H1 (cell line): ENCODE data around the gene CTDNEP1. TPM values are rescaled to one million over a fixed set of nuclear protein-coding genes. Genes with fewer than 3 reads are reported as not detected.

Source experiments
- CTCF ChIA-PET: fragments of 300-600 bp; sonication (Branson Sonifier 250); formaldehyde crosslinking; loops from one replicate; lab custom pipeline; 2021; ENCODE audit not compliant: partially characterized antibody; lab: Charles Lee
- POLR2A ChIA-PET: fragments of 300-600 bp; sonication (Branson Sonifier 250); formaldehyde crosslinking; loops from one replicate; lab custom pipeline; 2021; ENCODE audit warnings: inconsistent platforms; ENCODE audit not compliant: partially characterized antibody; lab: Charles Lee
- DNase-seq, 2 experiments: peaks; one replicate each; pipeline versions ENCODE4 v3.0.0 to v3.0.0-alpha.2; 2010 to 2022; ENCODE audit warnings: low spot score in 2 of 2, low read depth in 1 of 2, mixed read lengths in 1 of 2
- FAIRE-seq: peaks from 2 replicates; lab custom pipeline; 2011; peaks lifted over from hg19 to GRCh38; lab: Jason Lieb, UNC
- H2AFZ ChIP-seq: 2 replicates; pipeline ENCODE4 v1.8.1; 2012; ENCODE audit warnings: low read length, inconsistent platforms
- H2AK5ac ChIP-seq: 2 replicates; pipeline ENCODE4 v1.6.1; 2013; ENCODE audit warnings: low read depth, low read length
- H2BK120ac ChIP-seq: replicated peaks from 2 replicates; pipeline ENCODE3; 2013; ENCODE audit warnings: low read depth, low read length, inconsistent platforms
- H2BK12ac ChIP-seq: 2 replicates; pipeline ENCODE4 v1.6.1; 2013; ENCODE audit warnings: low read depth, low read length
- H2BK15ac ChIP-seq: 2 replicates; pipeline ENCODE4 v1.6.1; 2013; ENCODE audit warnings: low read length
- H2BK20ac ChIP-seq: 2 replicates; pipeline ENCODE4 v1.6.1; 2013; ENCODE audit warnings: low read length
- H2BK5ac ChIP-seq: 2 replicates; pipeline ENCODE4 v1.6.1; 2013; ENCODE audit warnings: low read depth, low read length
- H3K14ac ChIP-seq: 2 replicates; pipeline ENCODE4 v1.6.1; 2013; ENCODE audit warnings: inconsistent platforms; ENCODE audit not compliant: insufficient read length
- H3K18ac ChIP-seq: 2 replicates; pipeline ENCODE4 v1.6.1; 2013; ENCODE audit warnings: low read length; ENCODE audit errors: extremely low read depth
- H3K23ac ChIP-seq: 2 replicates; pipeline ENCODE4 v1.6.1; 2013; ENCODE audit warnings: inconsistent platforms; ENCODE audit not compliant: insufficient read length
- H3K23me2 ChIP-seq: 2 replicates; pipeline ENCODE4 v1.6.1; 2013; ENCODE audit warnings: low read depth, low read length
- H3K27ac ChIP-seq: 2 replicates; pipeline ENCODE4 v1.6.1; 2011; ENCODE audit warnings: low read depth, low read length, inconsistent platforms
- H3K27me3 ChIP-seq, 4 experiments: replicated peaks in 1 of 4; 1 replicate in 1 of 4; 2 replicates in 3 of 4; pipeline versions ENCODE4 v1.6.1 to v1.8.1; 2011 to 2013; ENCODE audit warnings: low read length in 3 of 4, mild to moderate bottlenecking in 3 of 4, inconsistent platforms in 2 of 4, mixed read lengths in 2 of 4, moderate library complexity in 1 of 4; ENCODE audit not compliant: control insufficient read depth in 3 of 4, insufficient read depth in 3 of 4; ENCODE audit errors: extremely low read depth in 1 of 4
- H3K36me3 ChIP-seq, 4 experiments: 2 replicates each; pipeline versions ENCODE4 v1.6.1 to v1.8.1; 2011 to 2013; ENCODE audit warnings: mild to moderate bottlenecking in 4 of 4, low read length in 3 of 4, moderate library complexity in 2 of 4, control low read depth in 1 of 4, inconsistent platforms in 1 of 4; ENCODE audit not compliant: insufficient read depth in 4 of 4, control insufficient read depth in 2 of 4
- H3K4ac ChIP-seq: replicated peaks from 2 replicates; pipeline ENCODE3; 2013; ENCODE audit warnings: low read length, low read depth, mixed read lengths, inconsistent platforms; ENCODE audit not compliant: insufficient read length
- H3K4me1 ChIP-seq, 4 experiments: replicated peaks in 1 of 4; 1 replicate in 1 of 4; 2 replicates in 3 of 4; pipeline versions ENCODE4 v1.6.1 to v1.8.1; 2011 to 2013; ENCODE audit warnings: low read length in 3 of 4, inconsistent platforms in 2 of 4, mixed read lengths in 1 of 4; ENCODE audit not compliant: insufficient read depth in 4 of 4, control insufficient read depth in 3 of 4
- H3K4me2 ChIP-seq, 2 experiments: 2 replicates each; pipeline versions ENCODE4 v1.6.1 to v1.8.1; 2011 to 2013; ENCODE audit warnings: low read depth in 2 of 2, low read length in 2 of 2, control low read depth in 1 of 2, inconsistent platforms in 1 of 2, mild to moderate bottlenecking in 1 of 2; ENCODE audit not compliant: insufficient read depth in 1 of 2
- H3K4me3 ChIP-seq, 4 experiments: fragments of 200-600, 300-600 bp in 1 of 4; sonication (generic), shearing (Covaris generic), sonication (Bioruptor Twin) in 1 of 4; 2 replicates each; pipeline versions ENCODE4 v1.5.1 to v1.8.1; 2011 to 2016; ENCODE audit warnings: low read length in 4 of 4, low read depth in 3 of 4, control low read depth in 2 of 4, inconsistent platforms in 2 of 4, mild to moderate bottlenecking in 2 of 4, mixed read lengths in 1 of 4, moderate library complexity in 1 of 4; ENCODE audit not compliant: insufficient read depth in 2 of 4; ENCODE audit errors: extremely low read depth in 1 of 4
- H3K56ac ChIP-seq: replicated peaks from 2 replicates; pipeline ENCODE3; 2013; ENCODE audit warnings: low read depth, mild to moderate bottlenecking, mixed read lengths, low read length, inconsistent platforms; ENCODE audit not compliant: insufficient read length
- H3K79me1 ChIP-seq: 2 replicates; pipeline ENCODE4 v1.6.1; 2013; ENCODE audit warnings: low read depth, low read length, control low read depth
- H3K79me2 ChIP-seq, 2 experiments: 2 replicates each; pipeline versions ENCODE4 v1.6.1 to v1.8.1; 2012 to 2013; ENCODE audit warnings: low read length in 2 of 2, mild to moderate bottlenecking in 2 of 2, inconsistent platforms in 1 of 2; ENCODE audit not compliant: insufficient read depth in 2 of 2, control insufficient read depth in 1 of 2
- H3K9ac ChIP-seq, 4 experiments: replicated peaks in 1 of 4; 1 replicate in 1 of 4; 2 replicates in 3 of 4; pipeline versions ENCODE4 v1.6.1 to v1.8.1; 2011 to 2013; ENCODE audit warnings: low read depth in 3 of 4, low read length in 3 of 4, control low read depth in 2 of 4, mild to moderate bottlenecking in 2 of 4, moderate library complexity in 2 of 4, inconsistent platforms in 1 of 4; ENCODE audit errors: extremely low read depth in 1 of 4
- H3K9me3 ChIP-seq, 2 experiments: 2 replicates each; pipeline versions ENCODE4 v1.6.1 to v1.8.1; 2012 to 2013; ENCODE audit warnings: mild to moderate bottlenecking in 2 of 2, moderate library complexity in 2 of 2, control low read depth in 1 of 2, inconsistent platforms in 1 of 2, low read depth in 1 of 2, low read length in 1 of 2, mixed read lengths in 1 of 2; ENCODE audit not compliant: insufficient read depth in 2 of 2
- H4K20me1 ChIP-seq, 2 experiments: replicated peaks in 1 of 2; 2 replicates each; pipeline versions ENCODE3 to v1.8.1; 2011 to 2013; ENCODE audit warnings: inconsistent platforms in 2 of 2, low read length in 2 of 2, mild to moderate bottlenecking in 1 of 2; ENCODE audit not compliant: insufficient read depth in 2 of 2, control insufficient read depth in 1 of 2
- H4K5ac ChIP-seq: 2 replicates; pipeline ENCODE4 v1.6.1; 2013; ENCODE audit warnings: low read length, low read depth, mixed read lengths, inconsistent platforms; ENCODE audit not compliant: insufficient read length
- H4K8ac ChIP-seq: 2 replicates; pipeline ENCODE4 v1.8.0; 2013; ENCODE audit warnings: mild to moderate bottlenecking, moderate library complexity, low read length, inconsistent platforms; ENCODE audit not compliant: insufficient read depth; ENCODE audit errors: extremely low read depth
- H4K91ac ChIP-seq: replicated peaks from 2 replicates; pipeline ENCODE3; 2013; ENCODE audit warnings: low read length, mixed read lengths, inconsistent platforms; ENCODE audit not compliant: insufficient read length
- CHD2 ChIP-seq: IDR thresholded peaks from 2 replicates; pipeline ENCODE4 v1.6.1; 2012; ENCODE audit warnings: low read length, improper control_type of control experiment
- POLR2AphosphoS5 ChIP-seq: IDR thresholded peaks from 2 replicates; pipeline ENCODE4 v1.6.1; 2011; ENCODE audit warnings: low read depth, low read length
- WGBS, 2 experiments: shearing (Covaris generic) in 1 of 2; methylation state at CpG; one replicate each; pipeline versions ENCODE4 v1.1.6 to v1.1.7; 2013 to 2015; ENCODE audit warnings: low lambda C conversion rate in 2 of 2, mixed read lengths in 2 of 2, inconsistent platforms in 1 of 2, low coverage in 1 of 2, missing lambda C conversion rate in 1 of 2; ENCODE audit not compliant: insufficient replicate concordance in 2 of 2, insufficient coverage in 1 of 2, insufficient read length in 1 of 2; ENCODE audit errors: extremely low coverage in 1 of 2, missing lambda C conversion rate in 1 of 2; 5-methylcytosine and 5-hydroxymethylcytosine counted together
- polyA plus RNA-seq, 7 experiments: library from polyadenylated mRNA; depleted of rRNA in 3 of 7; stranded (reverse) in 5 of 7; unstranded in 2 of 7; fragments of >200 nt in 5 of 7; fragments of 200-250 nt in 2 of 7; gene quantifications; 1 replicate in 5 of 7; 2 replicates in 1 of 7; 4 replicates in 1 of 7; pipeline versions ENCODE4 v1.2.1 to v1.2.3, GENCODE V29; 2011 to 2013; ENCODE audit warnings: missing spikeins in 2 of 7, mixed read lengths in 2 of 7
- total RNA-seq: library from RNA; stranded (reverse); fragmentation: NEBNext Ultra II Directional; extraction: Animal tissue kit (Norgen Biotek cat#: 25700); gene quantifications from 2 replicates; pipeline ENCODE4 v1.2.1, GENCODE V29; 2021

The CTDNEP1 gene
- total and polyA plus RNA-seq, 2 of the 8 experiments (the other 6 are each of a cell fraction or from before 2014, with no cell fraction given) = 114 to 123 TPM

- Histone ChIP-seq H2BK5ac (peak overlapping the region; percentile 98), H2BK20ac (no peak overlapping the region), H4K8ac (peak overlapping the region; percentile 71; the same call in 1 of the 2 replicates), H3K4me1 (peaks cover 4 to 15% (median 6%) of the 10 kb centered on the region in 4 experiments; a peak in 6 of 7 replicates), H3K27ac (peak overlapping the region; percentile 39; the same call in 1 of the 2 replicates), H2AK5ac (peak overlapping the region; percentile 66; the same call in 1 of the 2 replicates), H2BK15ac (peak overlapping the region; percentile 18; the same call in 1 of the 2 replicates), H3K36me3 (peaks cover 2 to 33% (median 16%) of the 10 kb centered on the region in 4 experiments; a peak in 7 of 8 replicates), H3K27me3 (no peaks in the 10 kb centered on the region), H3K23me2 (peaks cover 13% of the 10 kb centered on the region), H3K79me1 (peaks cover 9% of the 10 kb centered on the region), H4K20me1 (peaks cover 6 to 11% of the 10 kb centered on the region in 2 experiments), H3K14ac (no peak overlapping the region), H4K91ac (no peak overlapping the region), H3K9me3 (no peaks in the 10 kb centered on the region), H2BK12ac (peak overlapping the region; percentile 92; the same call in 1 of the 2 replicates), H3K79me2 (peaks cover 0 to 31% of the 10 kb centered on the region in 2 experiments; a peak in 2 of 4 replicates), H3K4me3 (peak overlapping the region; percentile 93 to 98 (median 96)), H3K18ac (no peak overlapping the region; the same call in 1 of the 2 replicates), H4K5ac (no peak overlapping the region), H2BK120ac (no peak overlapping the region), H3K4me2 (peak overlapping the region; percentile 91 to 97), H2AFZ (no peak overlapping the region), H3K23ac (no peak overlapping the region), H3K9ac (peak overlapping the region in 3 of 4 experiments; percentile 80 to 98 (median 94); a peak in 5 of 7 replicates), H3K4ac (no peak overlapping the region), H3K56ac (no peak overlapping the region)
- TF ChIP-seq POLR2AphosphoS5 (peak; percentile 63), CHD2 (no peak)
- ChIA-PET POLR2A (interaction anchor here (1.0 to 13.7 kb wide), 14 partner anchors 10 to 301 kb away, joined by 3 to 161 read pairs (median 14); partner anchors contain the start of genes ACADVL, ACAP1, CTDNEP1 and DLG4), CTCF (interaction anchor here (1.0 to 1.3 kb wide), 4 partner anchors 11 to 53 kb away, joined by 3 to 5 read pairs (median 4); no protein-coding TSS in a partner anchor)
- FAIRE-seq (no peak), DNase-seq (no peak)
- 95% methylated on average over 4 of the region's 4 CpGs; no CpG with 5 or more reads in 1 of the 2 experiments for WGBS, 2 experiments
Observed at GRCh38 chr17:7260151-7260550, 8.6 kb upstream of the CTDNEP1 start.
